SIG-M5 treated with dmso at 0.1 percent for 504 hours (cell line): ENCODE measurements around the gene BTC.
"Not testable (repeated sequence)": the region's sequence is repeated elsewhere in the genome, so short reads cannot be mapped to it uniquely, and the experiment has no call there.

Experiments
- DNase-seq: peaks from one replicate; lab custom pipeline; 2025; ENCODE audit not compliant: unreplicated experiment; lab: John Stamatoyannopoulos, UW

Gene BTC

DNA sequence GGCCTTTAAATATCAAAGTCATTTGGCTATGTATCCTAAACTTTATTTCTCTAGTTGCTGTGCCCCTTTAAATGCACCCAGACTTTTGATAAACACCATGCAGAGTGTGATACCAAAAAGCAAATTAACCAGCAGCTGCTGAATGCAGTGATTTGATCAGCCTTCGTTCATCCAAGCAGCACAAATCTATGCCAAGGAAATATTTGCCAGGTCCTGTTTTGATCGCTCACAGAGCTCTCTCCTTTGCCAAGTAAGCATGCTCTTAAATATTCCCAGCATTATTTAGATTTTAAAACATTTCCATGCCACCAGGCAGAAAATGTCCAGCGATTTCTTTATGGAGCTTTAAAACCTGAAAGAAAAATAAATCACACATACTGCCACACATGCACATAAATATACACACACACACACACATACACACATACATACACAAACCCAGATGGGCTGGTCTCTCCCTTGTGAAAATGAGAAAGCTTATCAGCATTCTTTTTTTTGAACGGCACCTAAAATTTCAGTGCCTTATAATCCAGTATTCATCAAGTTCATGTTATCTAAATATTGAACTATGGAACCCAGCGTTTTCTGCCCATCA, 35.7 kb downstream of the BTC start:
- no peak for DNase-seq

GRCh38 chr4:74757136-74757535, 37.2 kb downstream of the BTC start:
- DNase-seq: no peak

GRCh38 chr4:74755486-74755885, 38.8 kb downstream of the BTC start:
- no peak for DNase-seq

DNA sequence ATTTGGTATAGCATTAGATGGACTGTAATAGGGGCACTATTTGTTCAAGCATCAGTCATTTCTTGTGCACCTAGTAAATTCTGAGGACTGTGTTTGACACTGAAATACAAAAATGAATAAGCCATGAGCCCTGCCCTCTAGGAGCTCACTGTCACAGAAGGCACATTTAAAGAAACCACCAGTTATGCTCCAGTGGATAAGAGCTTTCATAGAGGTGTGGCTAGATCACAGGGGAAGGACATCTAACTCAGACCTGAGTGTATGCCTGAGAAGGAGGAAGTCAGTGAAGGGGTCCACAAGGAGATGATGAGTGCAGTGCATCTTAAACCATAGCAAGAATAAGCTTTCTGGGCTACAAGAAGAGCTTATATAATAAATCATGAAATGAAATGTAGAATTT, 40.1 kb downstream of the BTC start:
- no peak for DNase-seq

DNA sequence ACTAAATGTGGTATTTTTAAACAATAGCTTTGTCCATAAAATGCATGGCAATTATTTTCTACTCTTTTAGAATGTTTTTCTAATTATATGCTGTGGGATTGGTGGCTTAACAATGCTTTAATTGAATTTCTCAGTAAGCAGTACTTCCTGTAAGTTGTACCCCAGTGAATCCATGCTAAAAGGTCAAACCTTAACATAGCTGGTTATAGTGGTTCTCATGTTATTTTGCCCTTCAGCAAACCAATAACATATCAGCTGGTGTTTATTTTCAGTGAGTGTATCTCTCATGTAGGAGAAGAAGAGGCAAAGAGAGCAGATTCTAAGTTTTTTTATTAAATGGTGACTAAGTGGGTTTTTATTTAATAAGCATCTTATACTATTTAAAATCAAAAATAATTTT, 41.5 kb downstream of the BTC start:
- DNase-seq: no peak

DNA sequence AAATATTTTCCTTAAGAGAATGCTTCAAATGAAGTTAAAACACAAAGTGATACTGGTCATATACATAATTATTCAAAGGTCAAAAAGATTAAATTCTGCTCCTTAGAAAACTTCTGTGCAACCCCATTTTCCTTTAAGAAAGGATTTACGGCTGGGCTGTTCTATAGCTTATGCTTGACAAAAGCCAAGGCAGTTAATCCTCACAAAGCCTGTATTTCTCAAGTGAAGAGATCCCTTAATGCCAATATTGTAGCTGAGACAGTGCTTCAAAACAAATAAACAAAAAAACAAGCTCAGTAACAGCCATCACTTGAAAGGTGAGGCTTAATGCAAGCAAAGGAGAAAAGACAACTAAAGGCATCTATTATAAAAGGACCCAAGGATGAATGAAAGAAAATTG, 42.5 kb downstream of the BTC start:
- DNase-seq: no peak

- no peak for DNase-seq
Observed at GRCh38 chr4:74751247-74751646, 43.1 kb downstream of the BTC start.

DNA sequence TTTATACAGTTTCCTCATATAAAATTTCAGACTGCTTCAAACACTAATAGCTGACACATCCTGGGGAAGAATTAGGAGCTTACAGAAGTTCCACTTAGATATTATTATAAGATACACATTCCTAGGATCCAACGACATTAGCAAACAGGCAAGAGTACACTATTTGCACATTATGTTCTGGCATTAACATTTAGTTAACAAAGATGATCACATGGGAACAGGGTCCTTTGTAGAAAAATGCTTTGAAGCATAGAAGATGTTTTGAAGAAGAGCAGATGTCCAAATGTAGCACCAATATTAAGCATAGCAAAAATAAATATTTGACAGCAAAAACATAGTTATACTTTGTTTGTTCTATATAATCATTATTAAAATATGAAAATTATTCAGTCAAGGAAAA, 52.1 kb downstream of the BTC start:
- no peak for DNase-seq

DNA sequence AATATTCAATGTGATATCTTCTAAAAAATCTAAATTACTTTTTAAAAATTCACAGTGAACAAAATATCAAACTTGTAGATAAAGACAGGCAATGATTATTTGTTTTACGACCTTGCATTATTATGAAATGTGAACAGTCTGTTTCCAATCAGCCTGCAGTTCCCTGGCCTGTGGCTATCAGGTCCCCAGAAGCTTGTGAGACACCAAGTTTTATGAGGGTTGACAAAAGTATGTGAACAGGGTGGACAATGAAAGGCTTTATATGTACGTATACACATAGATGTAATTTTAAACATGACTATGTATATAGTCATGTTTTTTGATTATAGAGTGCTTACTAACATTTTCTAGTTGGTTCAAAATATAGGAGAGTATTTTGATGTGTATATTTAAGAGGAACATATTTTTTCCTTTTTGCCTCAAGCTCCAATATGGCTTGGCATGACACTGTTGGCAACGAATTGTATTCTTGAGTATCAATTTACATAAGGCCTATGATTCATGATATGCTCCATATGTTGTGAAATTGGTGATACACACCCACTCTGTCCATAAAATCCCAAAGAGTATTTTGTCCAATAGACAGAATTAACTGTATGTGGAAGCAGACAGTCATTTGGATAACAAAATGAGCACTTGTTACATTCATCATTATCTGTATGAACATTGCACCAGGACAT, 55.7 kb downstream of the BTC start:
- no peak for DNase-seq

DNA sequence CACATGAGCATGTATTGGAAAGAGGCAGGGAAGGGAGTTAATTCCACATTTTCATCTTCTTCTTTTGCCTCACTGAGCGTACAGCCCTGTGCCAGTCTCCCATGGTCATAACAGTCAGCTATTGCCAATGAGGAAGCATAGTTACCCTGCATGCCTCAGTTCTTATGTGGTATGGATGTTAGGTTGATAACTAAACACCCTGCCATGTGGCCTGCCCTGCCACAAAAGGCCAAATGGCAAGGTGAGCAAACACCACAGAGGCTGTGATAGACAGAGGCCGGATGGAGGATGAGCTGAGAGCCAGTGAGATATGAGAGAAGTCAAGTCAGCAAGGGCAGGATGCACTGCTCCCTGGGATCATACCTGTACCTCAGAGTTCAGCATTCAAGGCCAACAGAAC, 59.3 kb downstream of the BTC start:
- DNase-seq: no peak

GRCh38 chr4:74733756-74734155, 60.6 kb downstream of the BTC start:
- no peak for DNase-seq

DNA sequence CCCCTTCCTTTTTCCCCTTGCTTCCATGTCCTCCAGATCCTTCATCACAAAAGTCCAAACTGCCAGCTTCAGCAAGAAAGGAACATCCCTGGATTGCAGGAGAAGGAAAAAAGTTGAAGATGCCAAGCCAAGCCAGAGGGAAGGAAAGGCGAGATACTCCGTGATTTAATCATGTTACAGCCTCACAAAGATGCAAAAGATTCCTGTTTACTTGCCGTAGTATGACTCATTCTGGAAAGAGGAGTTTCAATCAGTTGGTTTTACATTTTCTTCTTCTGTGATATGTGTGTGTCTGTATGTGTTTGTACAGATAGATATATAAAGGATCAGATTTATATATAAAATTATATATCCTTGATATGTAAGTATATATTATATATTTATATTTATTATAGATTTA, 69.3 kb downstream of the BTC start:
- DNase-seq: no peak

DNA sequence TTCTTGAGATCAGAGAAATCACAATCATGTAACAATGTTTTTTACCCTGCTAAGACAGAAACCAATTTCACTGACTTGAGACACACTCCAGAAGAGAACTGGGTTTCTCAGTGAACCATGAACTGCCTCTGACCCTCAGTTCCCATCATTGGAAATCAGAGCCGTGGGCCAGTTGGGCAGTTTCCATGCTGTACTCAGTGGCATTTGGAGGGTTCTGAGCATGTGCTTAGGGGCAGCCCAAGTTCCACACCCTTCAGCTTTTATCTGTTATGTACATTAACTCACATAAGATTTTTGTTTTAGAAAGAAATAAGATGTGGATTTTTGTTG, 77.9 kb downstream of the BTC start:
- no peak for DNase-seq

- DNase-seq: no peak
Observed at GRCh38 chr4:74715706-74716435, 78.5 kb downstream of the BTC start.

- no peak for DNase-seq
Observed at GRCh38 chr4:74714611-74715130, 79.7 kb downstream of the BTC start.

- not testable (repeated sequence) for DNase-seq
Observed at GRCh38 chr4:74708135-74708534, 86.2 kb downstream of the BTC start.
